ENCODE data around the gene NGFR. TPM values are rescaled to one million over a fixed set of nuclear protein-coding genes. Genes with fewer than 3 reads are reported as not detected.
"Not testable (repeated sequence)": the region's sequence is repeated elsewhere in the genome, so short reads cannot be mapped to it uniquely, and the experiment has no call there.

NGFR gene
- total RNA-seq, 1 donor from 2014 or later, result 4.5 TPM

DNA sequence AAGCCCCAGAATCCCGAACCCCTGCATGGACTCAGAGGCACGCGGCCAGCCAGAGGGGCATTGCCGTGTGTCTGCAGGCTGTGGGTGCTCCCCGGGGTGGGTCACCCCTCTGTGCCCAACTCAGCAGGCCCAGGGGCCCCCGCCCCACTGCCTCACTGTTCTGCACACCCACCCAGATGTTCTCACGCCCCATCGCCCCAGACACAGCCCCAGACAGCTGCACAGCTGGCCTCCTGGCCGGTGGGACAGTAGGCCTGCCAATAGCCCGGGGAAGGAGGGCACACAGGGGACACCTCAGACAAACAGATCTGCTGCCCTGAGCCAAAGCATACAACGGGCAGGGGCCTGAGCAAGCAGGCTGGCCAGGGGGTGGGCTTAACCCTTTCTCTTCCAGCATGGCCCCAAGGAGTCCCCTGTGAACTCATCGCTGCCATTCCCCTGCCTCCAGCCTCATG lies 53.0 kb downstream of the NGFR start:
- Mint-ChIP-seq H3K27ac (ENCODE audit: unreplicated experiment) (no peak overlapping the region), H3K9me3 (ENCODE audit: unreplicated experiment) (no peaks in the 10 kb centered on the region), H3K36me3 (ENCODE audit: low read depth, unreplicated experiment) (peaks cover 8% of the 10 kb centered on the region), H3K4me3 (ENCODE audit: unreplicated experiment) (no peak overlapping the region), H3K27me3 (ENCODE audit: unreplicated experiment) (peaks cover 6% of the 10 kb centered on the region), H3K4me1 (ENCODE audit: unreplicated experiment) (peaks cover 4% of the 10 kb centered on the region)
- TF ChIP-seq, protein P1, sequence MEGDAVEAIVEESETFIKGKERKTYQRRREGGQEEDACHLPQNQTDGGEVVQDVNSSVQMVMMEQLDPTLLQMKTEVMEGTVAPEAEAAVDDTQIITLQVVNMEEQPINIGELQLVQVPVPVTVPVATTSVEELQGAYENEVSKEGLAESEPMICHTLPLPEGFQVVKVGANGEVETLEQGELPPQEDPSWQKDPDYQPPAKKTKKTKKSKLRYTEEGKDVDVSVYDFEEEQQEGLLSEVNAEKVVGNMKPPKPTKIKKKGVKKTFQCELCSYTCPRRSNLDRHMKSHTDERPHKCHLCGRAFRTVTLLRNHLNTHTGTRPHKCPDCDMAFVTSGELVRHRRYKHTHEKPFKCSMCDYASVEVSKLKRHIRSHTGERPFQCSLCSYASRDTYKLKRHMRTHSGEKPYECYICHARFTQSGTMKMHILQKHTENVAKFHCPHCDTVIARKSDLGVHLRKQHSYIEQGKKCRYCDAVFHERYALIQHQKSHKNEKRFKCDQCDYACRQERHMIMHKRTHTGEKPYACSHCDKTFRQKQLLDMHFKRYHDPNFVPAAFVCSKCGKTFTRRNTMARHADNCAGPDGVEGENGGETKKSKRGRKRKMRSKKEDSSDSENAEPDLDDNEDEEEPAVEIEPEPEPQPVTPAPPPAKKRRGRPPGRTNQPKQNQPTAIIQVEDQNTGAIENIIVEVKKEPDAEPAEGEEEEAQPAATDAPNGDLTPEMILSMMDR (IDR thresholded peaks at IDR 0.05; ENCODE audit: unreplicated experiment), result no peak
- no peak for DNase-seq (ENCODE audit: low spot score)

GRCh38 chr17:49548506-49549310 lies 53.6 kb downstream of the NGFR start:
- Mint-ChIP-seq H3K36me3 (ENCODE audit: low read depth, unreplicated experiment) (peaks cover 9% of the 10 kb centered on the region), H3K27ac (ENCODE audit: unreplicated experiment) (no peak overlapping the region), H3K27me3 (ENCODE audit: unreplicated experiment) (peaks cover 6% of the 10 kb centered on the region), H3K4me3 (ENCODE audit: unreplicated experiment) (no peak overlapping the region), H3K9me3 (ENCODE audit: unreplicated experiment) (no peaks in the 10 kb centered on the region), H3K4me1 (ENCODE audit: unreplicated experiment) (peaks cover 2% of the 10 kb centered on the region)
- TF ChIP-seq, protein P1 (IDR thresholded peaks at IDR 0.05; ENCODE audit: unreplicated experiment), result peak; percentile 40
- DNase-seq (ENCODE audit: low spot score), result peak; percentile 69

GRCh38 chr17:49549311-49549605 lies 54.2 kb downstream of the NGFR start:
- Mint-ChIP-seq H3K36me3 (ENCODE audit: low read depth, unreplicated experiment) (peaks cover 9% of the 10 kb centered on the region), H3K9me3 (ENCODE audit: unreplicated experiment) (no peaks in the 10 kb centered on the region), H3K27me3 (ENCODE audit: unreplicated experiment) (peaks cover 5% of the 10 kb centered on the region), H3K27ac (ENCODE audit: unreplicated experiment) (no peak overlapping the region), H3K4me3 (ENCODE audit: unreplicated experiment) (no peak overlapping the region), H3K4me1 (ENCODE audit: unreplicated experiment) (no peaks in the 10 kb centered on the region)
- DNase-seq (ENCODE audit: low spot score), result no peak
- TF ChIP-seq, protein P1 (IDR thresholded peaks at IDR 0.05; ENCODE audit: unreplicated experiment), result no peak

DNA sequence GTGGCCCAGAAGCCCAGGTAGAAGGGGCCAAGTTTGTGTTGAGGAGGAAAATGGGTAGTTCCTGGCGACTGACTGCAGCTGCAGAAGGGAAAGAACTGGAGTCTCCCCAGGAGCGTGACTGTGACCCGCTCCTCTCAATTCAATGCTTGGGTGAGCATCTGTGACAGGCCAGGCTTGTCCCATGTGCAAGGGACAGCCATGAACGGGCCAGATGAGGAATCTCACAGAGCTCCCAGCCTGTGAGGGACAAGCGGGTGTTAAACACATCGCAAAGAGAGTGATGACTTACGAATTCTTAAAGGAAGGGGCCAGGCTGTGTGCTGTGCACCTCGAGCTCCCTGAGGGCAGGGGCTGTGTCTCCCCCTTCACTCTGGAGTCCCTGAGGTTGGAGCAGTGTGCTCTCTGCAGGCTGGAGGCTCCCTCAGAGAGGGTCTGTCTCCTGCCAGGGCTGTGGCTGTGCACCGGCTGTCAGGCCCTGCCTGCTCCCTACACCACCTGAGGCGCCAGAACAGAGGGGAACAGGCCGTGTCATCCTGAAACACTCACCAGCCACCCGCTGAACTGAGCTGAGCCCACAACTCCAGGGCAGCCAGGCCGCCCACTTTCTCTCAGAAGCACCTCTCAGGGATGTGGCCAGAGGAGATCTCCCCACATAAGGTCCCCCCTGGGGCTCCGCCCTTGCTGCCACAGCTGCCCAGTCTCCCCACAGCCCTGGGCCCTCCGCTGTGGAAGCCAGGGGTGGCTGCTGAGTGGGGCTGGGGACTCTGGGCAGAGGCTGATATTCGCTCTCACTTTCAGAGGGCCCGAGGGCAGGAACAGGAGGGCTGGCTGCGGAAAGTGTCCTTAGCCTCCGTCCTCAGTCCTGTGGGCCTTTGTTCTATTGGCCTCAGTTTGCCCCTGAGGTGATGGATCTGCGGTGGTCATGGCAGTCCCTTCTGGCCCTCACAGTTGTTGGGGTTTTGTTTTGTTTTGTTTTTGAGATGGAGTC lies 54.9 kb downstream of the NGFR start:
- H3K27me3 Mint-ChIP-seq (ENCODE audit: unreplicated experiment), result peaks cover 5% of the 10 kb centered on the region

GRCh38 chr17:49550764-49551163 lies 55.7 kb downstream of the NGFR start:
- not testable (repeated sequence) for H3K36me3 Mint-ChIP-seq (ENCODE audit: low read depth, unreplicated experiment); DNase-seq (ENCODE audit: low spot score); H3K9me3 Mint-ChIP-seq (ENCODE audit: unreplicated experiment); H3K4me3 Mint-ChIP-seq (ENCODE audit: unreplicated experiment); H3K27ac Mint-ChIP-seq (ENCODE audit: unreplicated experiment); H3K27me3 Mint-ChIP-seq (ENCODE audit: unreplicated experiment); H3K4me1 Mint-ChIP-seq (ENCODE audit: unreplicated experiment)

More for the DNA sequence above, 54.9 kb downstream of the NGFR start:
- DNase-seq (ENCODE audit: low spot score), result no peak
- Mint-ChIP-seq H3K4me1 (ENCODE audit: unreplicated experiment) (no peaks in the 10 kb centered on the region), H3K4me3 (ENCODE audit: unreplicated experiment) (no peak overlapping the region), H3K9me3 (ENCODE audit: unreplicated experiment) (no peaks in the 10 kb centered on the region), H3K36me3 (ENCODE audit: low read depth, unreplicated experiment) (peaks cover 9% of the 10 kb centered on the region), H3K27ac (ENCODE audit: unreplicated experiment) (no peak overlapping the region)
- TF ChIP-seq, protein P1 (IDR thresholded peaks at IDR 0.05; ENCODE audit: unreplicated experiment), result no peak

Data from endothelial cell (in vitro differentiated cells).